B cell (primary cell): ENCODE data around the gene PLCXD1. TPM values are rescaled to one million over a fixed set of nuclear protein-coding genes. Genes with fewer than 3 reads are reported as not detected.

Experiments
- ATAC-seq: fragments of 200-7000 bp; cut with Tn5 transposase; one replicate; pipeline ENCODE4 v1.10.0; 2021; ENCODE audit warnings: low read depth, mild to moderate bottlenecking, moderate number of reproducible peaks, moderate library complexity
- CTCF ChIA-PET: fragments of 350-600 bp; sonication (Branson Sonifier 250); formaldehyde crosslinking; loops from one replicate; lab custom pipeline; 2021; ENCODE audit warnings: antibody characterized with exemption, inconsistent platforms; lab: Charles Lee
- POLR2A ChIA-PET: fragments of 350-600 bp; sonication (Branson Sonifier 250); formaldehyde crosslinking; loops from one replicate; lab custom pipeline; 2021; ENCODE audit warnings: antibody characterized with exemption; lab: Charles Lee
- DNase-seq: peaks from one replicate; pipeline ENCODE4 v3.0.0; 2013
- H2AFZ ChIP-seq: 2 replicates; pipeline ENCODE4 v1.6.1; 2012; ENCODE audit warnings: mild to moderate bottlenecking, low read depth, low read length; ENCODE audit not compliant: insufficient read depth, poor library complexity, severe bottlenecking
- H3K27ac ChIP-seq, 2 donors: 1 replicate in 1 of 2; 2 replicates in 1 of 2; pipeline ENCODE4 v1.5.1; 2012 to 2013; ENCODE audit warnings: low read length in 2 of 2, mild to moderate bottlenecking in 2 of 2, moderate library complexity in 1 of 2
- H3K27me3 ChIP-seq, 4 experiments: fragments of 200-600 bp in 1 of 4; sonication (generic) in 1 of 4; replicated peaks in 1 of 4; 1 replicate in 2 of 4; 2 replicates in 2 of 4; pipeline versions ENCODE4 v1.6.1 to v1.7.0; 2013 to 2016; ENCODE audit warnings: low read length in 3 of 4, mild to moderate bottlenecking in 2 of 4, mixed read lengths in 1 of 4, moderate library complexity in 1 of 4; ENCODE audit not compliant: insufficient read depth in 4 of 4, control insufficient read depth in 3 of 4; ENCODE audit errors: control extremely low read depth in 1 of 4
- H3K36me3 ChIP-seq, 2 experiments: replicated peaks in 1 of 2; 1 replicate in 1 of 2; 2 replicates in 1 of 2; pipeline versions ENCODE4 v1.6.1 to v1.7.1; 2013; ENCODE audit warnings: low read length in 1 of 2; ENCODE audit not compliant: insufficient read depth in 2 of 2, control insufficient read depth in 1 of 2; ENCODE audit errors: control extremely low read depth in 1 of 2, extremely low read depth in 1 of 2
- H3K4me1 ChIP-seq, 2 donors: fragments of 200-600 bp in 1 of 2; sonication (generic) in 1 of 2; 1 replicate in 1 of 2; 2 replicates in 1 of 2; pipeline versions ENCODE4 v1.5.1 to v1.6.1; 2013 to 2017; ENCODE audit warnings: low read length in 2 of 2; ENCODE audit not compliant: control insufficient read depth in 2 of 2, insufficient read depth in 2 of 2
- H3K4me2 ChIP-seq: replicated peaks from 2 replicates; pipeline ENCODE3; 2012; ENCODE audit warnings: mild to moderate bottlenecking, low read depth, low read length; ENCODE audit not compliant: poor library complexity, severe bottlenecking
- H3K4me3 ChIP-seq, 5 experiments: fragments of 200-600 bp in 1 of 5; sonication (generic) in 1 of 5; 1 replicate in 3 of 5; 2 replicates in 2 of 5; pipeline versions ENCODE4 v1.5.1 to v1.7.0; 2011 to 2016; ENCODE audit warnings: low read length in 4 of 5, mild to moderate bottlenecking in 4 of 5, low read depth in 2 of 5, control low read depth in 1 of 5, moderate library complexity in 1 of 5; ENCODE audit not compliant: insufficient read depth in 1 of 5; ENCODE audit errors: control extremely low read depth in 1 of 5, extremely low read depth in 1 of 5
- H3K79me2 ChIP-seq: fragments of 200-600 bp; sonication (generic); one replicate; pipeline ENCODE4 v1.6.0; 2016; ENCODE audit warnings: low read length; ENCODE audit not compliant: control insufficient read depth, insufficient read depth
- H3K9ac ChIP-seq: fragments of 200-600 bp; sonication (generic); 2 replicates; pipeline ENCODE4 v1.6.1; 2017; ENCODE audit warnings: mild to moderate bottlenecking, low read length, moderate library complexity
- H3K9me3 ChIP-seq, 3 donors: one replicate each; pipeline versions ENCODE4 v1.6.1 to v1.7.1; 2013; ENCODE audit warnings: low read length in 2 of 3; ENCODE audit not compliant: control insufficient read depth in 2 of 3, insufficient read depth in 1 of 3; ENCODE audit errors: control extremely low read depth in 1 of 3
- H4K20me1 ChIP-seq: 2 replicates; pipeline ENCODE4 v1.6.0; 2012; ENCODE audit warnings: mild to moderate bottlenecking, low read length; ENCODE audit not compliant: insufficient read depth, control insufficient read depth, poor library complexity, severe bottlenecking
- H3K27ac Mint-ChIP-seq: one replicate; pipeline ENCODE4 v1.8.0; 2021; ENCODE audit warnings: mixed read lengths
- H3K27me3 Mint-ChIP-seq: one replicate; pipeline ENCODE4 v1.8.0; 2021; ENCODE audit warnings: mixed read lengths
- H3K4me1 Mint-ChIP-seq: one replicate; pipeline ENCODE4 v1.8.0; 2021; ENCODE audit warnings: mixed read lengths
- H3K4me3 Mint-ChIP-seq: one replicate; pipeline ENCODE4 v1.8.0; 2021; ENCODE audit warnings: mixed read lengths
- H3K9me3 Mint-ChIP-seq: one replicate; pipeline ENCODE4 v1.8.0; 2022; ENCODE audit warnings: mixed read lengths; ENCODE audit not compliant: insufficient read depth
- CTCF ChIP-seq: fragments of 200-600 bp; IDR thresholded peaks from one replicate; pipeline ENCODE4 v1.8.0; 2022; ENCODE audit warnings: antibody characterized with exemption, mild to moderate bottlenecking
- EZH2 ChIP-seq: IDR thresholded peaks from 2 replicates; pipeline ENCODE4 v1.6.1; 2012; ENCODE audit warnings: borderline replicate concordance, low read depth, mild to moderate bottlenecking, moderate library complexity, low read length; ENCODE audit not compliant: insufficient read depth, poor library complexity, severe bottlenecking
- WGBS: methylation state at CpG from one replicate; pipeline ENCODE4 v1.1.5; 2013; ENCODE audit warnings: missing lambda C conversion rate; ENCODE audit not compliant: insufficient coverage; 5-methylcytosine and 5-hydroxymethylcytosine counted together
- intact Hi-C: fragments of 100-400 bp; cut with micrococcal nuclease; formaldehyde crosslinking; loops from one replicate; pipeline ENCODE4 v1.10.0; 2022
- polyA plus RNA-seq: library from polyadenylated mRNA; depleted of rRNA; stranded (reverse); fragments of >200 nt; gene quantifications from 2 replicates; pipeline ENCODE4 v1.2.3, GENCODE V29; 2012
- total RNA-seq, 2 donors: library from RNA; stranded (reverse); fragments of 120-200 nt in 1 of 2; gene quantifications; 1 replicate in 1 of 2; 2 replicates in 1 of 2; pipeline versions ENCODE4 v1.2.3 to v1.2.4, GENCODE V29; 2013 to 2022

PLCXD1 gene
- total and polyA plus RNA-seq, 2 donors (not counting 1 experiment from before 2014, with no cell fraction given): 30.4 to 38.5 TPM

- no peak for TF ChIP-seq EZH2
- no peak for TF ChIP-seq CTCF
- Histone ChIP-seq H3K9ac (peak overlapping the region; percentile 92), H4K20me1 (peaks cover 14% of the 10 kb centered on the region), H3K27me3 (peaks cover 0 to 11% (median 0%) of the 10 kb centered on the region in 4 experiments), H2AFZ (peak overlapping the region; percentile 60), H3K4me3 (peak overlapping the region in 4 of 5 experiments; percentile 70 to 91 (median 78)), H3K36me3 (peaks cover 0 to 20% of the 10 kb centered on the region in 2 experiments), H3K27ac (peak overlapping the region; percentile 95 to 96), H3K4me1 (peaks cover 16 to 33% of the 10 kb centered on the region in 2 donors), H3K79me2 (peaks cover 18% of the 10 kb centered on the region), H3K4me2 (peak overlapping the region; percentile 86), H3K9me3 (peaks cover 0 to 15% (median 0%) of the 10 kb centered on the region in 3 donors)
- no peaks in the 10 kb centered on the region for H3K9me3 Mint-ChIP-seq
- H3K27me3 Mint-ChIP-seq: peaks cover 3% of the 10 kb centered on the region
- H3K27ac Mint-ChIP-seq: peak overlapping the region; percentile 99
- WGBS: under 1% methylated on average over 60 of the region's 61 CpGs
- peak overlapping the region; percentile 91 for H3K4me3 Mint-ChIP-seq
- intact Hi-C loops: loop anchor here (1.0 to 5.0 kb wide), 3 partner anchors 35 to 1274 kb away; partner anchors contain the start of gene AKAP17A
- ATAC-seq (peak; percentile 60), DNase-seq (peak; percentile 99)
- peaks cover 25% of the 10 kb centered on the region for H3K4me1 Mint-ChIP-seq
- POLR2A ChIA-PET: no interaction called here
- CTCF ChIA-PET: no interaction called here
Measured at GRCh38 chrX:318068-318738, 37.0 kb downstream of the PLCXD1 start.
